ENCODE results near the gene GHRL. TPM values are rescaled to one million over a fixed set of nuclear protein-coding genes. Genes with fewer than 3 reads are reported as not detected.

GHRL gene
- polyA plus RNA-seq, 4 donors: 2.8 to 21.9 (median 14.5) TPM

DNA sequence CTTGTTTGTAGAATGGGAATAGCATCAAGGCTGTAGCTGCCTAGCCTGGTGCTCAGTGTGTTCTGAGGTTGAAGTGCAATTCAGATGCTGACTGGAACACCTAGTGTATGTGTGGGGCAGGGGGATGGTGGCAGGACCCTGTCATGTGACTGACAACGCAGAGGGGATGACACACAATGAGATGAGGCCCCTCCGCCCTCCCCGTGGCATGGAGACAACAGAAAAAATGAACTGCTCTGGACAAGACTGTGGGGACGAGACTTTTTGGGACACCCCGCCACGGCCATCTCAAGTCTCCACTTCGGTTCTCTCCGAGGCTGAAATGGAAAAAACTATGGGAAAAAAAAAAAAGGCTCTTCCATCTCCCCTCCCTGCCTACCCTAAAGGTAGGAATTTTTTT lies 38.6 kb upstream of the GHRL start:
- H3K4me3 ChIP-seq (ENCODE audit: low read depth in 1 of 3, low read length in 3 of 3): no peak overlapping the region
- peaks cover 0 to 27% (median 5%) of the 10 kb centered on the region in 3 donors for H3K27me3 ChIP-seq (ENCODE audit: control insufficient read depth in 3 of 3, insufficient read depth in 3 of 3, low read length in 3 of 3)
- H3K4me1 ChIP-seq (ENCODE audit: control insufficient read depth in 3 of 3, insufficient read depth in 2 of 3, low read depth in 1 of 3, low read length in 2 of 3): no peaks in the 10 kb centered on the region
- H3K27ac ChIP-seq (ENCODE audit: low read depth in 1 of 3, low read length in 2 of 3): no peak overlapping the region
- 82 to 88% (median 85%) methylated on average over 8 of the region's 8 CpGs for WGBS, 3 donors
- no peaks in the 10 kb centered on the region for H3K36me3 ChIP-seq (ENCODE audit: control insufficient read depth in 3 of 3, insufficient read depth in 2 of 3, low read depth in 1 of 3, low read length in 3 of 3)
- no peak for FAIRE-seq
- no peak for DNase-seq
- no peaks in the 10 kb centered on the region for H3K9me3 ChIP-seq (ENCODE audit: control insufficient read depth in 2 of 2, insufficient read depth in 1 of 2, low read depth in 1 of 2, low read length in 1 of 2)

DNA sequence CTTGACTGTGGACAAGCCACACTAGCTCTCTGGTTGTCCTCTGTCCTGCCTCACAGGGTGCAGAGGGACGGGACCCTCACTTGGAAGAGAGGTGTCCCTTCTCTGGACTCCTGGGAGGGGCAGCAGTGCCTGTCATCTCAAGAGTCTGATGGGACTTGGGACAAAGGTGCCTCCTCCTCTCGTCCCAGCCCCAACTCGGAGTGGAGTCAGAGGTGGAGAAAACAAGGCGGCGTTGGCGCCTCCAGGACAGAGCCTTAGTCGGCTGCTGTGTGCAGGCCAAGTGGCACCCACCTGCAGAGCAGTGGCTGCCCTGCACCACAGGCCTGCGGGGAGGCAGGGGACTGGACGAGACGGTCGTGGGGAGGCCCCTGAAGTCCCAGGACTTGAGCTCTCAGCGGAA lies 37.6 kb upstream of the GHRL start:
- no peak for FAIRE-seq
- Histone ChIP-seq H3K27me3 (ENCODE audit: control insufficient read depth in 3 of 3, insufficient read depth in 3 of 3, low read length in 3 of 3) (peaks cover 0 to 27% (median 5%) of the 10 kb centered on the region in 3 donors), H3K4me1 (ENCODE audit: control insufficient read depth in 3 of 3, insufficient read depth in 2 of 3, low read depth in 1 of 3, low read length in 2 of 3) (no peaks in the 10 kb centered on the region), H3K36me3 (ENCODE audit: control insufficient read depth in 3 of 3, insufficient read depth in 2 of 3, low read depth in 1 of 3, low read length in 3 of 3) (no peaks in the 10 kb centered on the region), H3K27ac (ENCODE audit: low read depth in 1 of 3, low read length in 2 of 3) (no peak overlapping the region), H3K4me3 (ENCODE audit: low read depth in 1 of 3, low read length in 3 of 3) (no peak overlapping the region), H3K9me3 (ENCODE audit: control insufficient read depth in 2 of 2, insufficient read depth in 1 of 2, low read depth in 1 of 2, low read length in 1 of 2) (no peaks in the 10 kb centered on the region)
- WGBS, 3 donors: 74 to 75% (median 75%) methylated on average over 12 of the region's 12 CpGs
- DNase-seq: no peak

DNA sequence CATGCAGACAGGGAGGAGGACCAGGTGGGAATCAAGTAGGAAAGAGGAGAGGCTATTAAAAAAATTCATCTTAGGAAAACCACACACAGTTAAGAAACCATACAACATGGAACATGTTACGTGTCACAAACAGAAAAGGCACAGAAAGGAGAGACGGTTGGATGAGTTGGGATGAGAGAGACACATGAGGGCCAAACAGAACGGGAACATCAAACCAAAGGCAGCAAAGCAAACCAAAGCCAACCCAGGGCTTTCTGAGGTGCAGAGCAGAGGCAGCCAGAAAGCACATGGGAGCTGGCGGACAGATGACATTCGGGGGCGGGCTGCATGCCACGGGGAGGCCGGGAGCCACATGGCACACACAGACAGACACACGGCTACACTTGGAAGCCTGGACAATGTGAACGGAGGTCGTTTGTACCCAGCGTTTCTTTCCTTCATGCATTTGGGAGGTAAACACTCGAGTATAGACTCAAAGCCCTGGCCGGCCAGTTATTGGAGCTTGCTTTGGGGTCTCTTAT lies 36.8 kb upstream of the GHRL start:
- Histone ChIP-seq H3K4me3 (ENCODE audit: low read depth in 1 of 3, low read length in 3 of 3) (no peak overlapping the region), H3K27me3 (ENCODE audit: control insufficient read depth in 3 of 3, insufficient read depth in 3 of 3, low read length in 3 of 3) (peaks cover 0 to 27% (median 5%) of the 10 kb centered on the region in 3 donors), H3K36me3 (ENCODE audit: control insufficient read depth in 3 of 3, insufficient read depth in 2 of 3, low read depth in 1 of 3, low read length in 3 of 3) (no peaks in the 10 kb centered on the region), H3K27ac (ENCODE audit: low read depth in 1 of 3, low read length in 2 of 3) (no peak overlapping the region), H3K4me1 (ENCODE audit: control insufficient read depth in 3 of 3, insufficient read depth in 2 of 3, low read depth in 1 of 3, low read length in 2 of 3) (no peaks in the 10 kb centered on the region), H3K9me3 (ENCODE audit: control insufficient read depth in 2 of 2, insufficient read depth in 1 of 2, low read depth in 1 of 2, low read length in 1 of 2) (no peaks in the 10 kb centered on the region)
- 68 to 75% (median 75%) methylated on average over 14 of the region's 14 CpGs for WGBS, 3 donors
- DNase-seq (no peak), FAIRE-seq (no peak)

DNA sequence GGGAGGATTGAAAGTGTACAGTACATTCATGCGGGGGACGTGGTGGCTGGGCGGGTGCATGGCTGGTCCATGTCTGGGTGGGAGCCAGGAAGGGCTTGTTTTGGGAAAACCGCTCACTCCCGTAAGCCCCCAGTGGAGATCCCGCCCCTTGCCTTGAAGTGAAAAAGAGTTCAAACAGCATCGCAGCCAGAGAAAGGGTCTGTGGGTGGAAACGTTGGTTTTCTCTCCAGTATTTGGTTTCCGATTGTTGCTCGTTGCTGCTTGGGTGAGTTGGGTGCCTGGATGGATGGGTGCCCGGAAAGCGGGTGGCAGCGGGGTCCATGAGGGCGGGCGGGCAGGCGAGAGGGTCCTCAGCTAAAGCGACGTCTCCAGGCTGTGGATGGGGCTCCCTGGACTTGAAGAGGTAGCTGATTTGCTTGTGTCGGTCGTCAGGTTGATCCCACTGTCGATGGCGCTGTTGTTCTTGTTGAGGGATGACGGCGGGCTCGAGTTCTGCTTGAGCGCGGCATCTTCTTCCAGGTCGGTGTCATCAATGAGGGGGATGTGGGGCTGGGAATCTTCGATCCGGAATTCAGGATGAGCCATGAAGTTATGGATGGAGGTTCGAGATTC lies 35.8 kb upstream of the GHRL start:
- no peak for DNase-seq
- 51 to 54% (median 51%) methylated on average over 31 of the region's 31 CpGs for WGBS, 3 donors
- H3K27ac ChIP-seq (ENCODE audit: low read depth in 1 of 3, low read length in 2 of 3): no peak overlapping the region

DNA sequence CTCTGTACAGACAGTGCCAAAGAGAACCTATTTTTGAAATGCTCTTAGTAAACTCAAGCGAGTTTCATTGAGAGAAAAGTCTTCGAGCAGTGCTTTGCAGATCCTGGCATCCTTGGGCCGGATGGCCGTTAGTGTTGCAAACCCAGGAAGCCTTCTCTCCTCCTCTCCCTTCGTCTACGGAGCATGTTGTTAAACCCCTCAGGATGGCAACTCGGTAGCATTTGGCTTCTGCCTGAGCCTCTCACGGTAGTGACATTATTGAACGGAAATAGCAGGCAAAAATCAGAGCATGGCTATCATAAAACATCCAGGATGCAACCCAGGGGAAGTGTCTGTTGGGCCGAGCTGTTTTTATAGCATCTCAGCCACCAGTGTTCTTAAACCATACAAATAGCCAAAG lies 34.8 kb upstream of the GHRL start:
- H3K27me3 ChIP-seq (ENCODE audit: control insufficient read depth in 3 of 3, insufficient read depth in 3 of 3, low read length in 3 of 3): peaks cover 0 to 27% (median 5%) of the 10 kb centered on the region in 3 donors
- DNase-seq (no peak), FAIRE-seq (no peak)
- no peak overlapping the region for H3K4me3 ChIP-seq (ENCODE audit: low read depth in 1 of 3, low read length in 3 of 3)
- no peaks in the 10 kb centered on the region for H3K9me3 ChIP-seq (ENCODE audit: control insufficient read depth in 2 of 2, insufficient read depth in 1 of 2, low read depth in 1 of 2, low read length in 1 of 2)
- H3K27ac ChIP-seq (ENCODE audit: low read depth in 1 of 3, low read length in 2 of 3): no peak overlapping the region
- no peaks in the 10 kb centered on the region for H3K4me1 ChIP-seq (ENCODE audit: control insufficient read depth in 3 of 3, insufficient read depth in 2 of 3, low read depth in 1 of 3, low read length in 2 of 3)
- H3K36me3 ChIP-seq (ENCODE audit: control insufficient read depth in 3 of 3, insufficient read depth in 2 of 3, low read depth in 1 of 3, low read length in 3 of 3): no peaks in the 10 kb centered on the region
- 61 to 68% (median 64%) methylated on average over 10 of the region's 10 CpGs for WGBS, 3 donors

More for the DNA sequence above, 35.8 kb upstream of the GHRL start:
- no peak overlapping the region for H3K4me3 ChIP-seq (ENCODE audit: low read depth in 1 of 3, low read length in 3 of 3)
- peaks cover 0 to 27% (median 5%) of the 10 kb centered on the region in 3 donors for H3K27me3 ChIP-seq (ENCODE audit: control insufficient read depth in 3 of 3, insufficient read depth in 3 of 3, low read length in 3 of 3)
- no peaks in the 10 kb centered on the region for H3K36me3 ChIP-seq (ENCODE audit: control insufficient read depth in 3 of 3, insufficient read depth in 2 of 3, low read depth in 1 of 3, low read length in 3 of 3)
- no peaks in the 10 kb centered on the region for H3K4me1 ChIP-seq (ENCODE audit: control insufficient read depth in 3 of 3, insufficient read depth in 2 of 3, low read depth in 1 of 3, low read length in 2 of 3)
- FAIRE-seq: no peak
- H3K9me3 ChIP-seq (ENCODE audit: control insufficient read depth in 2 of 2, insufficient read depth in 1 of 2, low read depth in 1 of 2, low read length in 1 of 2): no peaks in the 10 kb centered on the region

DNA sequence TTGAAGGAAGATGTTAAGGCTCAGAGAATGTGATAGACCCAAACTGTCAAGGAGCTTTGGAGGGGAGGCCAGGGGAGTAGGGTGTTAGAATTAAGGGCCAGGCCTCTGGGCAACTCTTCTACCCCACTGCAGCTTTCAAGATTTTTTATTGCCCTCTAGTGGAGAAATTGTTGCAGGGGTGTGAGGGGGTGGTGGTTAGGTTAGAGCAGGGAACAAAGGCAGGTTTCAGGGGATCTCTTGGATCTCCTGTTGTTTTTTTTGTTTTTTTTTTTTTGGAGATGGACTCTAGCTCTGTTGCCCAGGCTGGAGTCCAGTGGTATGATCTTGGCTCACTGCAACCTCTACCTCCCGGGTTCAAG lies 29.6 kb upstream of the GHRL start:
- 92 to 100% (median 97%) methylated on average over 1 of the region's 1 CpG for WGBS, 3 donors
- no peak for FAIRE-seq

DNA sequence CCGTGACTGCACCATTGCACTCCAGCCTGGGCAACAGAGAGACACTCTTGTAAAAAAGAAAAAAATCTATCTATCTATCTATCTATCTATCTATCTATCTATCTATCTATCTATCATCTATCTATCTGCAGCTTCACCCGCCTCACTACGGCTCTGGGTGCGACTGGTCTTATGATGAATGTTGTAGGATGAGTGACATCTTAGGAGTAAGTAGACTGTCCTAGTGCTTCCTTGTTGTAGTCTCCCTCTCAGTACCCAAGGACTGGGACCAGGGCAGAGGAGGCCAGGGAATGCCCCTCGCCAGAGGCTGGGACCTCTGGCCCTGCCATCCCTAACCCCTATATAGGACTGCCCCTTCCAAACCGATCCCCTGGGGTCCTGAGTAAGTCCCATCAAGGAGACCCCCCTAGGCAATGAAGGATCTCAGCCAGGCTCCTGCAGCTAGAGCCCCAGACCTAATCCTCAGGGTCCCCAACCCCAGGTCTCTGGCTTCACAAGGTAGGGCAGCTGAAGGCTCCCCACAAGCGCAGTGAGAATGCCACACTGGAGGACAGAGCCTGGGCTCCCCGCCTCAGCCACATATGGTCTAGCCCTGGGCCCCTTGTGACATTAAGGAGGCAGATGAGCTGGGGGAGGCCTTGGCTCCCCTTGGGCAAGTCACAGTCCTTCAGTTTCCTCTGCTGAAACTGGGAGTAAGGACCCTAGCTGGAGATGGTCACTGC lies 29.0 kb upstream of the GHRL start:
- 90 to 94% (median 91%) methylated on average over 8 of the region's 8 CpGs for WGBS, 3 donors
- FAIRE-seq (no peak), DNase-seq (no peak)
- H3K36me3 ChIP-seq (ENCODE audit: control insufficient read depth in 3 of 3, insufficient read depth in 2 of 3, low read depth in 1 of 3, low read length in 3 of 3): peaks cover 0 to 17% (median 4%) of the 10 kb centered on the region in 3 donors
- no peaks in the 10 kb centered on the region for H3K9me3 ChIP-seq (ENCODE audit: control insufficient read depth in 2 of 2, insufficient read depth in 1 of 2, low read depth in 1 of 2, low read length in 1 of 2)
- H3K4me3 ChIP-seq (ENCODE audit: low read depth in 1 of 3, low read length in 3 of 3): no peak overlapping the region
- H3K4me1 ChIP-seq (ENCODE audit: control insufficient read depth in 3 of 3, insufficient read depth in 2 of 3, low read depth in 1 of 3, low read length in 2 of 3): peaks cover 0 to 26% (median 5%) of the 10 kb centered on the region in 3 donors
- no peaks in the 10 kb centered on the region for H3K27me3 ChIP-seq (ENCODE audit: control insufficient read depth in 3 of 3, insufficient read depth in 3 of 3, low read length in 3 of 3)
- H3K27ac ChIP-seq (ENCODE audit: low read depth in 1 of 3, low read length in 2 of 3): no peak overlapping the region

More for the DNA sequence above, 29.6 kb upstream of the GHRL start:
- H3K36me3 ChIP-seq (ENCODE audit: control insufficient read depth in 3 of 3, insufficient read depth in 2 of 3, low read depth in 1 of 3, low read length in 3 of 3): peaks cover 0 to 13% (median 4%) of the 10 kb centered on the region in 3 donors
- H3K9me3 ChIP-seq (ENCODE audit: control insufficient read depth in 2 of 2, insufficient read depth in 1 of 2, low read depth in 1 of 2, low read length in 1 of 2): no peaks in the 10 kb centered on the region
- H3K4me1 ChIP-seq (ENCODE audit: control insufficient read depth in 3 of 3, insufficient read depth in 2 of 3, low read depth in 1 of 3, low read length in 2 of 3): peaks cover 0 to 21% (median 5%) of the 10 kb centered on the region in 3 donors
- H3K27me3 ChIP-seq (ENCODE audit: control insufficient read depth in 3 of 3, insufficient read depth in 3 of 3, low read length in 3 of 3): no peaks in the 10 kb centered on the region
- peak in 1 of 2 donors; percentile 36 for DNase-seq
- H3K27ac ChIP-seq (ENCODE audit: low read depth in 1 of 3, low read length in 2 of 3): no peak overlapping the region
- no peak overlapping the region for H3K4me3 ChIP-seq (ENCODE audit: low read depth in 1 of 3, low read length in 3 of 3)

DNA sequence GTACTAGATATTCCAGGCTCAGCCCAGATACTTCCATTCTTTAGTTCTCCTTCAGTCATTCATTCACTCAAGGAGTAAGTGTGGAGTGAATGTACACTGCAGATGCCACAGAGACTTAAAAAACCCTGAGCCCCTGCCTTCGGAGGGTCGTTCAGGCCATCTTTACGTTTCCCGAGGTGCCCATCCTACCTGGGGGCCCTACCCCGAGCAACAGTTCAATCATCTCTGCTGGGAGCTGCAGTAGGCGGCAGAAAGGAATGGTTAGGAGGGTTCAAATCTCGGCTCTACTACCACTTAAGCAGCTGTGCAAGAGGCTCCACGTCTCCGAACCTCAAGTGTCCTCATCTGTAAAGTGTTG lies 27.6 kb upstream of the GHRL start:
- no peak for FAIRE-seq
- Histone ChIP-seq H3K27me3 (ENCODE audit: control insufficient read depth in 3 of 3, insufficient read depth in 3 of 3, low read length in 3 of 3) (no peaks in the 10 kb centered on the region), H3K4me3 (ENCODE audit: low read depth in 1 of 3, low read length in 3 of 3) (peak overlapping the region; percentile 87 to 98 (median 89)), H3K4me1 (ENCODE audit: control insufficient read depth in 3 of 3, insufficient read depth in 2 of 3, low read depth in 1 of 3, low read length in 2 of 3) (peaks cover 0 to 28% (median 5%) of the 10 kb centered on the region in 3 donors), H3K36me3 (ENCODE audit: control insufficient read depth in 3 of 3, insufficient read depth in 2 of 3, low read depth in 1 of 3, low read length in 3 of 3) (peaks cover 0 to 29% (median 11%) of the 10 kb centered on the region in 3 donors), H3K27ac (ENCODE audit: low read depth in 1 of 3, low read length in 2 of 3) (peak overlapping the region; percentile 77 to 90 (median 85)), H3K9me3 (ENCODE audit: control insufficient read depth in 2 of 2, insufficient read depth in 1 of 2, low read depth in 1 of 2, low read length in 1 of 2) (no peaks in the 10 kb centered on the region)
- DNase-seq: no peak
- WGBS, 3 donors: 0 to 1% (median 1%) methylated on average over 9 of the region's 9 CpGs

Data from small intestine (tissue), 7 donors.